ENCODE data around the gene CDKL4.

- no peak for TF ChIP-seq POLR2A (IDR thresholded peaks at IDR 0.05; ENCODE audit: low read length)
- TF ChIP-seq GATA1 (IDR thresholded peaks at IDR 0.05; ENCODE audit: low read depth, low read length) = no peak
These were observed 100.7 kb downstream of the CDKL4 start for GRCh38 chr2:39142904-39143605.
